NCI-H2081 treated with DMSO at 0.1 percent for 48 hours (cell line): ENCODE results near the gene FAM20B.

Experiments
- DNase-seq: peaks from one replicate; lab custom pipeline; 2025; lab: John Stamatoyannopoulos, UW

Gene FAM20B

DNA sequence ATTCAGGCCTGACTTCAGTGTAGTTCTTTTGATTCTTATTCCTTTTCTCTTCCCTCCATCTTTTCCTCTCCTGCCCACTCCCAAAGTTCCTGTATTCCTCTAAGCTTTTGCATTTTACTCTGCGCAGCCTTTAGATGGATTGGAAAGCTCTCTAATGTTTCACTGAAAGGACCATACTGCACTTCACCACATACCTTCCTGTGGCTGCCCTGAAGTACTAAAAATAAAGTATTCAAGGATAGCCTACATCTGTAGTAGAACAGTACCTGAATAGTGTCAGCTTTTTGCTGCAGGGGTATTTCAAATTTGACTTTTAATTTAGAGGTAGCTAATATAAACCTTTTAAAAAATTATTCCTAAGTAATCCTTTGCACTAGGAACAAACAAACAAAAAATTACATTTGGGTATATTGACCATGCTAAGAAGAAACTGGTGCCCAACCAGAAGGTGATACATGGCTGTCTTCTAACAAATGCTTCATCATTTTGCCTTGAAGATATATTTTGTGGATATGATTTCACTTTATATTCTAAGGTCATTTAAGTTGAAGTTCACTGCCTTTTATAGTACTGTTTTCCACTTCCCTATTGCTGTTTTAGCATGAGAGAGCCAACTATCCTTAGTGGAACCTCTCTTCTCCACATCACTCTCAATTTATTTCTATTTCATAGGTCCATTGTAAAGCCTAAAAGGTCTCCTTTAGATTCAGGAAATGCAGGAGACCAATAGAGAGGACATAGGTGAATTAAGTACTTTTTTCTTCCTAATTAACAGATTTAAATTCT lies 22.8 kb downstream of the FAM20B start:
- no peak for DNase-seq

DNA sequence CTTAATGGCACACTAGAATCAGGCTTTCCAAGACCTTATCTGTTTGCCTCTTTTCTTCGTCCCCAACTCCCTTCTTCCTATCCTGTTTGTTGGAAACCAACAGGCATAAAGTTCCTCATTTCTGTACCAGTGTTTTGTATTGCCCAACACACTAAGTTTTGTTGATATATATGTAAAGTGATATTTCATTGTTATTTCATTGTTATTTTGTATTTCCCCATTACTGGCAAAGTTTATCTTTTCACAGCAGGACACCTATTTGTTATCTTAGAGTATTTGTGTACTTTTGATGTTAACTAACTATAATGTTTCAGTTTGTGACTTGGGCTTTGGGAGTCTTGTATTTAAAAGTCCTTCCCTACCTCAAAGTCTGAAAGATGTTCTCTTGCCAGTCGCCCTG lies 27.1 kb downstream of the FAM20B start:
- DNase-seq: no peak

DNA sequence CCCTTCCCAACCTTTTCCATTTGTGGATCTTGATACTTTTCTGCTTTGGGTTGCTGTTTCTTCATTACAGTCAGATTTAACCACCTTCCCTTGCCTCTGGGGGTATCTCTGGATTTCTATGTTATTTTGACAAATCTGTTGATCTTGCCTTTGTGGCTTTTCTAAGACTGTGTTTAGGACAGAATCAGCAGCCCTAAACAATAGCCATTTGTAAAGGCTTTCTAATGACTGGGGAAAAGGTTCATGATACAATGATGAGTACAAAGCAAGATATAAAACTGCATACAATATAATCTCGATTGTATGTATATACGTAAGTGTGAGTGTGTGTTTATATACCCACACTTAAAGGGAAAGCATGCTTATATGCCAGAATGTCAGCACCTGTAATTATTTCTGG lies 27.8 kb downstream of the FAM20B start:
- no peak for DNase-seq

GRCh38 chr1:179055937-179056336 lies 30.2 kb downstream of the FAM20B start:
- no peak for DNase-seq

DNA sequence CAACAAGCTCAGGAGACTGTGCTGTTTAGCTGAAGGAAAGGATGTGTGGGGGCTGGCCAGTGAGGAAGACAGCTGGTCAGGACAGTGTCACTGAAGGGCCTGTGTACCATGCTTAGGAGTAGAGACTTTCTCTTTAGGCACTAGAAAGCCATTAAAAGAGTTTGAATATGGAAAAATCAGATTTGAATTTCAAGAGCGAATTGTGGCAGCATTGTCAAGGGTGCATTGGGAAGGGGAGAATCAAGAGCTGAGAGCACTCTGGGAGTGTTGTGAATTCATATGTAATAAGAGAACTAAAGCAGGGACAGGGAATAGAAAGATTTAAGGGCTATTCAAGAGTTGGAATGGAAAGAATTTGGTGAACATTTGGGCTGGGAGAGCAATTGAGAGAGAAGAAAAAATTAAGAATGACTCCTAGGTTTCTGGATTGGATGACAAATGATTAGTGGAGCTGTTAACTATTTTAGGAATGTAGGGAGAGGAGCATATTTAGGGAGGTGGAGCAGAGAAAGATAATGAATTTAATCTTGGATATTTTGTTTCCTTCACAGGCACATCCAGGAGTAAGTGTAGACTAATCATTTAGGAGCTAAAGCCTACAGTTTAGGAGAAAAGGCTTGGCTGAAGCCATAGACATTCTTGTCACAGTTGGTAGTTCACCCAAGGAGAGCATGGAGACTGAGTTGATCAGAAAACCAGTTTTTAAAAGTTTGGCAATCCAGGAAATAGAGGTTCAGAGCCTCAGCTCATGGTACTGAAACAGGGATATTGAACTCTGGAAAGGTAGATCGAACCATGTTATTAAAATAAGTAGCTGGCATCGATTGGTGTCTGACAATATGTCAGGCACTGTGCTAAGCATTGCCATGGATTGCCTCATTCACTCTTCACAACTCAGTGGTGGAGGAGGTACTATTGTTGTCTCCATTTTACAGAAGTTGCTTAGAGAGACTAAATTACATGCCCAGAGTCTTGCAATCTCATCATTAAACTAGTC lies 33.1 kb downstream of the FAM20B start:
- no peak for DNase-seq

GRCh38 chr1:179061360-179062282 lies 35.9 kb downstream of the FAM20B start:
- no peak for DNase-seq

DNA sequence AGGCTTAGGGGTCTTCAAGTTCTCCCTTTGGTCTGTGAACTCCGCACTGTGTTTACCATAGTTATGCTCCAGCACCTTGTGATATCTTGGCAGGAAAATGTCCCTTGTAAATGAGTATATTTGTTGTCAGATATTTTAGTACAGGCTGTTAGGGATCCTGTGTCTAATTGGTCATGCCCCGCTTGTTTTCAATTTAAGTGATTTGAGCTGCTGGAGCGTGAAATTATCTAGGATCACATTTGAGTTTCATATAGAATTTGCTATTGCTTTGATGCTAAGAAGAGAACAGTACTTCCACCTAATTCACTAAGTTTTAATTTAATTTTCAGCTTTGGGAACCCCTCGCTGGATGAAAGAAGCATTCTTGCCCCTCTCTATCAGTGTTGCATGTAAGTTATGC lies 40.8 kb downstream of the FAM20B start:
- no peak for DNase-seq

GRCh38 chr1:179077396-179077795 lies 51.7 kb downstream of the FAM20B start:
- no peak for DNase-seq

- peak; percentile 22 for DNase-seq
These were observed 53.5 kb downstream of the FAM20B start for GRCh38 chr1:179079113-179079761.

- no peak for DNase-seq
These were observed 55.4 kb downstream of the FAM20B start for GRCh38 chr1:179080866-179081686.

DNA sequence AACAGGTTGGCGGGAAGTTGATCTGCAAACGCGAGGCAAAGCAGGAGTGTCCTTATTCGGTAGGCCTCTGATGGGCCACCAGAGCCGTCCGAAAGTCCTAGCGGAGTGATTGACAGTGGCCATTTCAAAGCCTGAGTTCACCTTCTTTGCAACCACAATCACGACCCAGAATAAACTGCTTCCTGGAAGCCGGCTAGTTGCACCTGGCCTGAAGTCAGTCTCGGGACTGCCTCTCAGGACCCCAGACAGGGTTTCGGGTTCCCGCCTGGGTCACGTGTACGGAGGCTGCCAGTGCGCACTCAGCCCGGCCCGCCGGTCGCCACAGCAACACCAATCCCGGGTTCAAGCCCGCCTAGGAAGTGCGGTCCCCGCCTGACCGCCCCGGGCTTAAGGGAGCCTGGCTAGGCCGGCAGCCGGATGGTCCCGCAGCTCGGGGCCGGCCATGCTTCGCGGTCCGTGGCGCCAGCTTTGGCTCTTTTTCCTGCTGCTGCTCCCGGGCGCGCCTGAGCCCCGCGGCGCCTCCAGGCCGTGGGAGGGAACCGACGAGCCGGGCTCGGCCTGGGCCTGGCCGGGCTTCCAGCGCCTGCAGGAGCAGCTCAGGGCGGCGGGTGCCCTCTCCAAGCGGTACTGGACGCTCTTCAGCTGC lies 56.1 kb downstream of the FAM20B start, which contains the start of gene TOR3A:
Gene TOR3A, plus strand, starts transcription at position 384 of the 646 bp plus-strand sequence. Its CDS starts 59 bp downstream, at position 443.
- DNase-seq: peak; percentile 71

GRCh38 chr1:179082333-179082998 lies 56.8 kb downstream of the FAM20B start:
- no peak for DNase-seq

DNA sequence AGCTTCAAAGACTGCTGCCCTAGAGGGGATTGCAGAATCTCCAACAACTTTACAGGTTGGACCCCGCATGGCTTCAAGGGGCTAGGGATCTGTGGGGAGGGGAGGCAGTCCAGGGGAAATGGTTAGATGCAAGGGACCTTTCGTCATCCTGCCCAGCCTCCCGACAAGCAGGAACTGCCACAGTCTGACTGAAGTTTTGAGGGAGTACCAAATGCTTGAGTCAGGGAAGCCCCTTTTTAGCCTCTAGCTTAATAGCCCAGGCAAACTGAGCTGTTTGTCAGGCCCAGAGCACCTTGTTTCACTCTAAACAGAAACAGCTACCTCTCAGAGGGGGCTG lies 57.3 kb downstream of the FAM20B start:
- DNase-seq: no peak

- no peak for DNase-seq
These were observed 57.8 kb downstream of the FAM20B start for GRCh38 chr1:179083533-179083932.

- no peak for DNase-seq
These were observed 62.0 kb downstream of the FAM20B start for GRCh38 chr1:179087665-179088064.

DNA sequence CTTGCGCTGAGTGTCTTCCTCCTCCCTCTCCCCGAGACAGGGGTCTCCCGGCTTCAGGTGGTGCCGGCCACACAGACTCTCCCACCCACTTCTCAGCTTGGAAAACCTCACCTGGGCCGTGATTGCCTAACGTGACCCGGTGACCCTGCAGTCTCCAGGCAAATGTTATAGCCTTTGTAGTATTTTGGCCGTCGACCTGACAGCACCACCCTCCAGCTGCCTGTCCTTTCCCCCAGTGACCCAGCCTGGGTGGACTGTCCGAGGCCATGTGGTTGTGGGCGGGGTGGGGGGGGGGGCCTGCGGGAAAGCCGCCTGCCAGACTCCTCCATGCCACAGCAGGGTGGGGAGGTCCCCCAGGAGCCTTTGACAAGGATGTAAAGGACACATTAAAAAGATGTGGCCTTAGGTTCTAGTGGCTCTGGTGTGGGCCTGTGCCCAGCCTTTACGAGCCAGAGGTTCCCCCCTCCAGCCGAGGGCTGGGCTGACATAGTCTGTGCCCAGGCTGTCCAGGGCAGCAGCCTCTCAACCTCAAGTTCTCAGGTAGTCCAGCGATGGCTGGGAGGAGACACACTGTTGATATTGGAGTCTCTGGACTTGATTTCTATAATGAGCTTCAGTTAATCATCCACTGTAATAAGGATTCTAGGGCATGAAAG lies 64.3 kb downstream of the FAM20B start:
- no peak for DNase-seq

DNA sequence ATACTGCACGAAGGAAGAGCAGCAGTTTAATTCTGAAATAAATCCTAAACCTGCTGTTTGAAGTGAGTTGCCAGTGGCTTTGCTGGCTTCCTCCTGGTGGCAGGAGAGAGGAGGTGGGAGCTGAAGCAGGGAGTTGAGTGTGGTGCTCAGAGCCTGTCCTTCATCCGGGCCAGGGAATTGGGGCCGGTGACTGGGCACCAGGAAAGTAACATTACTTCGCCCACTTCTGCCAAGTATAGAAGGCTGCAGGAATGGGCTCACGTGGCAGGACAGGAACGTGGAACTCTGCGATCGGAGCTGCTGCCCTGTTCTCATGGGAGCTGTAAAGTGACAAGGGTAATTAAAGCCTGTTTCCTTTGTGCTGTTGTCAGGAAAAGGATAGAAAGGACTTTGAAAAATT lies 64.8 kb downstream of the FAM20B start:
- DNase-seq: no peak

DNA sequence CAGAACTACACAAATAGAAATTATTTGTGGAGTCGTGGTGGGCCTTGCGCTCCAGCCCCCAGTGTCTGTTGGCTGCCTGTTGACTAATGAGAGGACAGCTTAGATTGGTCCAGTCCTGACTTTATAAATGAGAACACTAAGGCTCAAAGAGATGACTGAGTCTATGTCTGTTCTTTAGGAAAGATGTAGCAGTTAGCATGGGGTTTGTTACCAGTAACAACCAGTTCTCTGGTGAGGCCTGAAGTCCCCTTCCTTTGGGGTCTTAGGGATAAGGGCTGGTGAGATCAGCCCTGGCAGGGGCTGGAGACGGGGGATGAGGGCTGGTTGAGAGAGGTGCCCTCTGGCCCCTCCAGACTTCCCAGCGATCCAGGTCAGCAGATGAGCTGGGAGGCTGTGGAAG lies 65.2 kb downstream of the FAM20B start:
- DNase-seq: no peak

- DNase-seq: no peak
These were observed 66.0 kb downstream of the FAM20B start for GRCh38 chr1:179091691-179092165.
